H1 (cell line): ENCODE results near the gene GPR68. TPM values are rescaled to one million over a fixed set of nuclear protein-coding genes. Genes with fewer than 3 reads are reported as not detected.

Experiments used
- ASH2L ChIP-seq: fragments of 200-600, 300-600 bp; sonication (generic); IDR thresholded peaks from one replicate; pipeline ENCODE4 v1.7.1; 2017; ENCODE audit warnings: low read length
- polyA plus RNA-seq, 7 experiments: library from polyadenylated mRNA; depleted of rRNA in 3 of 7; stranded (reverse) in 5 of 7; unstranded in 2 of 7; fragments of >200 nt in 5 of 7; fragments of 200-250 nt in 2 of 7; gene quantifications; 1 replicate in 5 of 7; 2 replicates in 1 of 7; 4 replicates in 1 of 7; pipeline versions ENCODE4 v1.2.1 to v1.2.3, GENCODE V29; 2011 to 2013; ENCODE audit warnings: missing spikeins in 2 of 7, mixed read lengths in 2 of 7
- total RNA-seq: library from RNA; stranded (reverse); fragmentation: NEBNext Ultra II Directional; extraction: Animal tissue kit (Norgen Biotek cat#: 25700); gene quantifications from 2 replicates; pipeline ENCODE4 v1.2.1, GENCODE V29; 2021

GPR68 gene
- total and polyA plus RNA-seq, 2 of the 8 experiments (the other 6 are each of a cell fraction or from before 2014, with no cell fraction given), result 0.22 to 0.76 TPM

GRCh38 chr14:91261115-91261514 lies 16.6 kb upstream of the GPR68 start (continued):
- no peak for TF ChIP-seq ASH2L
